ENCODE data around the gene SLC7A7.
"Not testable (repeated sequence)": the region's sequence is repeated elsewhere in the genome, so short reads cannot be mapped to it uniquely, and the experiment has no call there.

Gene SLC7A7

DNA sequence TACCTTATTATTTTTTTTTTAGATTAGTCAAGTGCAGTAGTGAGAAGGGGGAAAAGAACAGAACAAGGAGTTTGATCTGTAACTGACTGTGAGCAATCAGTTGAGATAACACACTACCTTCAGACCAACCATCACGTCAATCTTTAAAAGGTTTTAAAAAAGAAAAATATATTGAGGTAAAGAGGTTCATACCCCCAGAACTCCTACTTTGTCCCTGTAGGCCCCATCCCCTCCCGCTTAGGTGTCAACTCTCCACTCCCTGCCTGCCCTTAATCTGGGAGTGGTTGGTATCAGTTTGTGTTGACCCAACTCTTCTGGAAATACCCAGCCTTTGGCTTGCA is 37.3 kb upstream of the SLC7A7 start:
- DNase-seq (ENCODE audit: low spot score), result no peak
- H3K4me3 ChIP-seq (ENCODE audit: low read length in 2 of 2), result no peak overlapping the region
- no peak overlapping the region for H3K18ac ChIP-seq (ENCODE audit: low read length)
- no peak overlapping the region for H4K8ac ChIP-seq (ENCODE audit: low read depth, low read length)
- H3K23ac ChIP-seq (ENCODE audit: low read depth, low read length, poor library complexity), result no peak overlapping the region
- no peak overlapping the region for H3K9ac ChIP-seq (ENCODE audit: low read depth, low read length, poor library complexity)
- H3K9me3 ChIP-seq (replicated peaks in 1 of 2; ENCODE audit: control insufficient read depth in 2 of 2, insufficient read depth in 1 of 2, low read depth in 1 of 2, low read length in 2 of 2), result peaks cover 0 to 4% of the 10 kb centered on the region in 2 donors
- no peak overlapping the region for H3K4ac ChIP-seq (ENCODE audit: low read length)
- no peak overlapping the region for H4K91ac ChIP-seq (ENCODE audit: low read depth, low read length, poor library complexity)
- H2BK12ac ChIP-seq (ENCODE audit: low read length), result no peak overlapping the region
- H2AFZ ChIP-seq (ENCODE audit: low read length), result peak overlapping the region; percentile 96
- WGBS, 2 donors (ENCODE audit: extremely low coverage in 2 of 2, insufficient read length in 2 of 2, insufficient replicate concordance in 1 of 2), result no CpG with 5 or more reads among the region's 2 CpGs
- H3K27me3 ChIP-seq (ENCODE audit: control insufficient read depth in 3 of 3, insufficient read depth in 3 of 3, low read depth in 1 of 3, low read length in 3 of 3), result no peaks in the 10 kb centered on the region
- H2BK15ac ChIP-seq (ENCODE audit: low read length), result no peak overlapping the region
- no peak overlapping the region for H3K14ac ChIP-seq (ENCODE audit: low read length)
- H2BK120ac ChIP-seq (ENCODE audit: low read depth, low read length), result no peak overlapping the region
- peaks cover 14 to 15% of the 10 kb centered on the region in 2 donors for H3K4me1 ChIP-seq (ENCODE audit: control insufficient read depth in 2 of 2, insufficient read depth in 1 of 2, low read depth in 1 of 2, low read length in 2 of 2)
- H2BK5ac ChIP-seq (ENCODE audit: low read length), result no peak overlapping the region
- H3K27ac ChIP-seq (replicated peaks; ENCODE audit: low read length), result no peak overlapping the region
- no peak overlapping the region for H2AK5ac ChIP-seq (ENCODE audit: low read depth, low read length)
- no peak overlapping the region for H3K4me2 ChIP-seq (ENCODE audit: insufficient read depth, low read length, poor library complexity, severe bottlenecking)
- H3K79me1 ChIP-seq (ENCODE audit: low read depth, low read length), result no peaks in the 10 kb centered on the region
- peaks cover 0 to 2% of the 10 kb centered on the region in 2 donors for H3K36me3 ChIP-seq (replicated peaks in 1 of 2; ENCODE audit: control insufficient read depth in 2 of 2, insufficient read depth in 2 of 2, low read length in 2 of 2)

DNA sequence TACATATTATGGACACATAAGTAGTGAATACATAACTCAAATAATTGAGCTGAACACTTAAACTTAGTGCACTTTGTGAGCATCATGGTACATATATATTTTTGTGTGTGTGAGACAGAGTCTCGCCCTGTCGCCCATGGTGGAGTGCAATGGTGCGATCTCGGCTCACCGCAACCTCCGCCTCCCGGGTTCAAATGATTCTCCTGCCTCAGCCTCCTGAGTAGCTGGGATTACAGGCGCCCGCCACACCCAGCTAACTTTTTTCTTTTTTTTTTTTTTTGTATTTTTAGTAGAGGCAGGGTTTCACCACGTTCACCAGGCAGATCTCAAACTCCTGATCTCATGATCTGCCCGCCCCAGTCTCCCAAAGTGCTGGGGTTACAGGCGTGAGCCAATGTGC is 36.9 kb upstream of the SLC7A7 start:
- H2BK120ac ChIP-seq (ENCODE audit: low read depth, low read length); H4K8ac ChIP-seq (ENCODE audit: low read depth, low read length); H3K18ac ChIP-seq (ENCODE audit: low read length); H2BK12ac ChIP-seq (ENCODE audit: low read length); H3K27me3 ChIP-seq (ENCODE audit: control insufficient read depth in 3 of 3, insufficient read depth in 3 of 3, low read depth in 1 of 3, low read length in 3 of 3); H3K4me2 ChIP-seq (ENCODE audit: insufficient read depth, low read length, poor library complexity, severe bottlenecking); H3K14ac ChIP-seq (ENCODE audit: low read length); H2AFZ ChIP-seq (ENCODE audit: low read length); H2AK5ac ChIP-seq (ENCODE audit: low read depth, low read length); H2BK5ac ChIP-seq (ENCODE audit: low read length); H3K79me1 ChIP-seq (ENCODE audit: low read depth, low read length); H3K4me3 ChIP-seq (ENCODE audit: low read length in 2 of 2); H2BK15ac ChIP-seq (ENCODE audit: low read length); H3K4ac ChIP-seq (ENCODE audit: low read length); H3K9ac ChIP-seq (ENCODE audit: low read depth, low read length, poor library complexity); DNase-seq (ENCODE audit: low spot score); H3K9me3 ChIP-seq (replicated peaks in 1 of 2; ENCODE audit: control insufficient read depth in 2 of 2, insufficient read depth in 1 of 2, low read depth in 1 of 2, low read length in 2 of 2); H3K23ac ChIP-seq (ENCODE audit: low read depth, low read length, poor library complexity); H3K36me3 ChIP-seq (replicated peaks in 1 of 2; ENCODE audit: control insufficient read depth in 2 of 2, insufficient read depth in 2 of 2, low read length in 2 of 2); H4K91ac ChIP-seq (ENCODE audit: low read depth, low read length, poor library complexity); H3K27ac ChIP-seq (replicated peaks; ENCODE audit: low read length): not testable (repeated sequence)
- no CpG with 5 or more reads among the region's 12 CpGs for WGBS, 2 donors (ENCODE audit: extremely low coverage in 2 of 2, insufficient read length in 2 of 2, insufficient replicate concordance in 1 of 2)
- peaks cover 15 to 16% of the 10 kb centered on the region in 2 donors for H3K4me1 ChIP-seq (ENCODE audit: control insufficient read depth in 2 of 2, insufficient read depth in 1 of 2, low read depth in 1 of 2, low read length in 2 of 2)

DNA sequence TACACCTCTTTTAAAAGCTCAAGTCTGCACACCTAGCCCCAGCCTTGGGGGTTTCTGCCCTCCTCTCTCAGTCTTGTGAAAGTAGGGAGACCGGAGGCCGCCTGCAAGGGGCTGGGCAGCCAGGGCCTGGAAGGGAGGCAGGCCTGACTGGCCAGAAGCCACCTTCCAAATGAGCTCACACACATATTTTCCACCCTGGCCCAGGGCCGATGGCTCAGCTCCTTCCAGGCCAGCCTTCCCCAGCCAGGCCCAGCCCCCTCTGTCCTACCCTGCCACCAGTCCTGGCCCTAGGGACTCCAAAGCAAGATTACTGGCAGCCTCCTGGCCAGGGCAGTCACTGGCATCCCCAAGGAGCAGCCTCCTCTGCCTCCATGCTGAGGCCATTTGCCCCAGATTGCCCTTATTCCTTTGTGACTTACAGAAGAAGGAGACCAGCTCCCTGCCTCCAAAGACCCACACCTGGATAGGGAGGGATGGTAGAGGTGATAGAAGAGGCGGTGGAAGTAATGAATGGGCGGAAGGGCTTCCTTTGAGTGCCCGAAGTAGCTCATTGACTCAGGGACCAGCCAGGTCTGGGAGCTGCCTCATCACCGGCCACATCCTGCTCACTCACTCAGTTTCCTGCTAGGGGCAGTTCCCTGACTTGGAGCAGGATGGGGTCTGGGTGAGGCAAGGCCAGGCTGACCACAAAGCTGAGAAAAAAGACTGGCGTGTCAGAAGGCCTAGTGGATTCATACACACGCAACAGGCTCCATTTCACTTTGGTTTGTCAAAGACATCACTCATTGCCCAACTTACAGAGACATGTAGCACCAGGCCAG is 35.9 kb upstream of the SLC7A7 start:
- H3K18ac ChIP-seq (ENCODE audit: low read length), result no peak overlapping the region
- no peak overlapping the region for H2BK12ac ChIP-seq (ENCODE audit: low read length)
- no peak overlapping the region for H3K4ac ChIP-seq (ENCODE audit: low read length)
- H3K14ac ChIP-seq (ENCODE audit: low read length), result no peak overlapping the region
- H3K9ac ChIP-seq (ENCODE audit: low read depth, low read length, poor library complexity), result peak overlapping the region; percentile 54
- H3K79me1 ChIP-seq (ENCODE audit: low read depth, low read length), result no peaks in the 10 kb centered on the region
- peak overlapping the region; percentile 39 for H4K91ac ChIP-seq (ENCODE audit: low read depth, low read length, poor library complexity)
- DNase-seq (ENCODE audit: low spot score), result no peak
- H2AK5ac ChIP-seq (ENCODE audit: low read depth, low read length), result no peak overlapping the region
- no peak overlapping the region for H4K8ac ChIP-seq (ENCODE audit: low read depth, low read length)
- H2BK120ac ChIP-seq (ENCODE audit: low read depth, low read length), result no peak overlapping the region
- H3K27me3 ChIP-seq (ENCODE audit: control insufficient read depth in 3 of 3, insufficient read depth in 3 of 3, low read depth in 1 of 3, low read length in 3 of 3), result no peaks in the 10 kb centered on the region
- WGBS, 2 donors (ENCODE audit: extremely low coverage in 2 of 2, insufficient read length in 2 of 2, insufficient replicate concordance in 1 of 2), result no CpG with 5 or more reads among the region's 9 CpGs
- H2BK5ac ChIP-seq (ENCODE audit: low read length), result peak overlapping the region; percentile 32
- H3K9me3 ChIP-seq (replicated peaks in 1 of 2; ENCODE audit: control insufficient read depth in 2 of 2, insufficient read depth in 1 of 2, low read depth in 1 of 2, low read length in 2 of 2), result no peaks in the 10 kb centered on the region
- no peak overlapping the region for H3K4me2 ChIP-seq (ENCODE audit: insufficient read depth, low read length, poor library complexity, severe bottlenecking)
- H2BK15ac ChIP-seq (ENCODE audit: low read length), result peak overlapping the region; percentile 45
- no peak overlapping the region for H3K27ac ChIP-seq (replicated peaks; ENCODE audit: low read length)
- no peak overlapping the region for H3K4me3 ChIP-seq (ENCODE audit: low read length in 2 of 2)
- peak overlapping the region; percentile 46 for H2AFZ ChIP-seq (ENCODE audit: low read length)
- H3K36me3 ChIP-seq (replicated peaks in 1 of 2; ENCODE audit: control insufficient read depth in 2 of 2, insufficient read depth in 2 of 2, low read length in 2 of 2), result peaks cover 0 to 2% of the 10 kb centered on the region in 2 donors
- peaks cover 16 to 18% of the 10 kb centered on the region in 2 donors for H3K4me1 ChIP-seq (ENCODE audit: control insufficient read depth in 2 of 2, insufficient read depth in 1 of 2, low read depth in 1 of 2, low read length in 2 of 2)
- no peak overlapping the region for H3K23ac ChIP-seq (ENCODE audit: low read depth, low read length, poor library complexity)

DNA sequence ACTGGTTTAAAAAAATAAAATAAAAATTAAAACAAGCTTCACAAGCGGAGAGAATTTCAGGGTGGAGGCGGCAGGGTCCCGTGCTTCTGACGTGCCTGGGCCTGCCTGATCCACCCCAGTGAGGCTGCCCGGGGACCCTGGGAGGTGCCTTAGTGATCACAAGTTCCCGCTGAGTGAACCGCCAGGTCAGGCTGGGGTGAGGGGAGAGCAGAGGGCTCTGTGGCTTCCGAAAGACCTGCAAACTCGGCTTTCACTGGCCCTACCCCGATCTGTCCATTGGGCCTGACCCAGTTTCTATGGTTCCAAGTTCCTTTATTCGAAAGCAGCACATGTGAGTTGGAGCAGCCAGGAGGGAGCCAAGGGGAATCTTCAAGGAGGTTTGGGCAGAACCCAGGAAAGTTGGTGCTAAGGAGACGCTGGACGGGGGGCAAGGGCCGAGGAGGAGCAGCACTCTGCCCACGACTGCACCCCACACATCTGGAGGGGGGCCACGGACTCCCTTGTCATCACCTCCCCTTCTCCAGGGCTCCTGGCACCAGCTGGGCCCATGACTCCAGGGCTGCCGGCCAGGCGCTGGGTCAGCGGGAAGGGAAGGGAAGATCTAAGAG is 34.1 kb upstream of the SLC7A7 start:
- Histone ChIP-seq H3K4me1 (ENCODE audit: control insufficient read depth in 2 of 2, insufficient read depth in 1 of 2, low read depth in 1 of 2, low read length in 2 of 2) (peaks cover 16 to 18% of the 10 kb centered on the region in 2 donors), H3K79me1 (ENCODE audit: low read depth, low read length) (peaks cover 2% of the 10 kb centered on the region), H2BK15ac (ENCODE audit: low read length) (no peak overlapping the region), H2BK12ac (ENCODE audit: low read length) (peak overlapping the region; percentile 36), H2AK5ac (ENCODE audit: low read depth, low read length) (peak overlapping the region; percentile 29), H3K4me2 (ENCODE audit: insufficient read depth, low read length, poor library complexity, severe bottlenecking) (no peak overlapping the region), H3K23ac (ENCODE audit: low read depth, low read length, poor library complexity) (no peak overlapping the region), H2BK120ac (ENCODE audit: low read depth, low read length) (no peak overlapping the region), H3K27ac (replicated peaks; ENCODE audit: low read length) (no peak overlapping the region), H4K91ac (ENCODE audit: low read depth, low read length, poor library complexity) (peak overlapping the region; percentile 26), H4K8ac (ENCODE audit: low read depth, low read length) (no peak overlapping the region), H3K18ac (ENCODE audit: low read length) (peak overlapping the region; percentile 79), H2BK5ac (ENCODE audit: low read length) (no peak overlapping the region), H2AFZ (ENCODE audit: low read length) (peak overlapping the region; percentile 68), H3K9ac (ENCODE audit: low read depth, low read length, poor library complexity) (no peak overlapping the region), H3K14ac (ENCODE audit: low read length) (no peak overlapping the region), H3K4ac (ENCODE audit: low read length) (no peak overlapping the region), H3K9me3 (replicated peaks in 1 of 2; ENCODE audit: control insufficient read depth in 2 of 2, insufficient read depth in 1 of 2, low read depth in 1 of 2, low read length in 2 of 2) (no peaks in the 10 kb centered on the region), H3K4me3 (ENCODE audit: low read length in 2 of 2) (no peak overlapping the region), H3K27me3 (ENCODE audit: control insufficient read depth in 3 of 3, insufficient read depth in 3 of 3, low read depth in 1 of 3, low read length in 3 of 3) (no peaks in the 10 kb centered on the region), H3K36me3 (replicated peaks in 1 of 2; ENCODE audit: control insufficient read depth in 2 of 2, insufficient read depth in 2 of 2, low read length in 2 of 2) (peaks cover 0 to 2% of the 10 kb centered on the region in 2 donors)
- WGBS, 2 donors (ENCODE audit: extremely low coverage in 2 of 2, insufficient read length in 2 of 2, insufficient replicate concordance in 1 of 2), result no CpG with 5 or more reads among the region's 19 CpGs
- DNase-seq (ENCODE audit: low spot score), result no peak
